Urinary bladder (tissue), 4 donors: ENCODE data around the gene UIMC1. TPM values are rescaled to one million over a fixed set of nuclear protein-coding genes. Genes with fewer than 3 reads are reported as not detected.

Experiments
- DNase-seq: peaks from one replicate; pipeline ENCODE4 v3.0.0-alpha.2; 2015; ENCODE audit errors: extremely low spot score
- H3K27ac ChIP-seq: one replicate; pipeline ENCODE4 v1.5.1; 2013; ENCODE audit warnings: low read depth, mild to moderate bottlenecking, moderate library complexity
- H3K36me3 ChIP-seq: one replicate; pipeline ENCODE4 v1.6.1; 2013; ENCODE audit warnings: mild to moderate bottlenecking, moderate library complexity; ENCODE audit not compliant: insufficient read depth
- H3K4me1 ChIP-seq: one replicate; pipeline ENCODE4 v1.6.1; 2013; ENCODE audit warnings: mild to moderate bottlenecking, moderate library complexity; ENCODE audit not compliant: insufficient read depth
- H3K4me3 ChIP-seq: one replicate; pipeline ENCODE4 v1.5.1; 2013; ENCODE audit warnings: low read depth, low read length
- WGBS: extraction: QIAGEN DNeasy Blood & Tissue Kit; methylation state at CpG from one replicate; pipeline ENCODE4 v1.1.7; 2013; 5-methylcytosine and 5-hydroxymethylcytosine counted together
- polyA plus RNA-seq: library from polyadenylated mRNA; stranded (reverse); fragments of 200-250 nt; gene quantifications from one replicate; pipeline ENCODE4 v1.2.3, GENCODE V29; 2013
- total RNA-seq: library from RNA; depleted of rRNA; stranded (reverse); fragments of >200 nt; gene quantifications from one replicate; pipeline ENCODE4 v1.2.3, GENCODE V29; 2014
- donor health status: healthy with polysubstance abuse.
- donor health status: healthy.

UIMC1 gene
- total and polyA plus RNA-seq, 2 donors, result 36.3 to 48.9 TPM

DNA sequence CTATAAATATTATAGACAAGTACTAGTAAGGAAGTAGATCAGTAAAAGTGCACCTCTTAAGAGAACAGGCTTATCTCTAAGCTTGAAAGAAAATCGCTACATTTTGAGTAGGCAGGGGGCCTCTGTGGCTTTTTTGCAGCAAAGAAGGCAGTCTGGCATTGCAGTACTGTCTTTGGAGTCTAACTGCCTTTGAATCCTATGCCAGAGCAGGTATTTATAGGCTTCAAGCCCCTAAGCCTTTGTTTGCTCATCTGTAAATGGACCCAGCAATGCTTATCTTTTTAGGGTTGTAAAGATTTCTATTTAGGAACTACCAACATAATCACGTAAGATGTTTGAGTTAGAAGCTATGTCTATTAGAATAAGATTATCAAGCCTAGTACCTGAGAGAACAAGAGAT, 83.8 kb downstream of the UIMC1 start:
- no peaks in the 10 kb centered on the region for H3K4me1 ChIP-seq
- DNase-seq, result no peak
- 68% methylated on average over 2 of the region's 2 CpGs for WGBS

DNA sequence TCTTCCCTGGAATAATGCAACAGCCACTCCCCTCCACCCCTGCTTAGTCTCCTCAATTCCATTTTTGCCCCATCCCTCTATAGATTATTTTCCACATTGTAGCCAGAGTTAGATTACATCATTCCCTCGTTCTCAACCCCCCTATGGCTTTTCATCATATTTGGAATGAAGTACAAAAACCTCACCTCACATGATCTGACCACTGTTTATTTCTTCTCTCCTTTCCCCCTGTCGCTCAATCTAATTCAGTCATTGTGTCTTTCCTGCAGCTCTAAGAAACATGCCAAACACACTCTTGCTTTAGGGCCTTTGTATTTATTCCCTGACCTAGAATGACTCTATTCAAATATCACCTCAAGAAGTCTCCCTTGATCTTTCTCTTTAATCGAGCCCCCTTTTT, 84.9 kb downstream of the UIMC1 start:
- H3K4me1 ChIP-seq, result no peaks in the 10 kb centered on the region
- 76% methylated on average over 3 of the region's 3 CpGs for WGBS
- H3K36me3 ChIP-seq, result peaks cover 3% of the 10 kb centered on the region
- H3K4me3 ChIP-seq, result no peak overlapping the region
- DNase-seq, result no peak
- no peak overlapping the region for H3K27ac ChIP-seq

More for the DNA sequence above, 83.8 kb downstream of the UIMC1 start:
- H3K36me3 ChIP-seq, result peaks cover 3% of the 10 kb centered on the region
- no peak overlapping the region for H3K27ac ChIP-seq
- no peak overlapping the region for H3K4me3 ChIP-seq

DNA sequence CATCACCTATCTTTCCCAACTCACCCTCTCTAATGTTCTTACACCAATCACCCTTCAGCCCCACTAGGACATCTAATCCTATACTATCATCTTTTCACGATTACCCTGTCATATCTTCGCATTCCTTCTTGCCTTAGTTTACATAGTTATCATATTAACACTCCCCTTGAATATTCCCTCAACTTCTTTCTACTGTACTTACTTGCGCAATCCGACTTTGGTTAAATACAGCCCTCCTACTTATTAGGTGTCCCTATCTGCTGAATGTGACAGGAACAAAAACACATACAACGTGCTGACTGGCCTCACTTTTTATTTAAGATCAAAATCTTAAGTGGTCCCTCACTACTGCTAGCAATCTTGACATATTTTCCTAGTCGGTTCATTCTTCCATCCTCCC, 88.0 kb downstream of the UIMC1 start:
- Histone ChIP-seq H3K4me3 (no peak overlapping the region), H3K4me1 (no peaks in the 10 kb centered on the region), H3K36me3 (peaks cover 3% of the 10 kb centered on the region), H3K27ac (no peak overlapping the region)
- no peak for DNase-seq
- 78% methylated on average over 6 of the region's 6 CpGs for WGBS

DNA sequence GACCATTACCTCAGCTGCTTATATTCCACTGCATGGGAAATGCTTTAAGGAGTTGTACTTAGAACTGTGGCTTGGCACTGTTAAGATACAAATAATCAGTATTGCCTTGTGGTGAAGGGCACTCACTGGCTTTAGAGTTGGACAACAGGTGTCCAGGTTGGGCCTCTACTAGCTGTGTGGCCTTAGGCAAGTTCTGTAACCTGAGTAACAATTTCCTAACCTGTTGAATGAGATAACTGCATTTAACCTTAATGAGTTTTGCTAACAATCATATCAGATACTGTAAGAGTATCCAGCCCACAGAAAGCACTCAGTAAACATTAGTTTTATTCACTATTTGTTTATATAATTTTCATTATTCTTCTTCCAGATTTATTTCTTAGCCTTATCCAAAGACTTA, 90.2 kb downstream of the UIMC1 start:
- no peaks in the 10 kb centered on the region for H3K4me1 ChIP-seq
- H3K27ac ChIP-seq, result no peak overlapping the region
- H3K4me3 ChIP-seq, result no peak overlapping the region
- peaks cover 3% of the 10 kb centered on the region for H3K36me3 ChIP-seq
- DNase-seq, result no peak

DNA sequence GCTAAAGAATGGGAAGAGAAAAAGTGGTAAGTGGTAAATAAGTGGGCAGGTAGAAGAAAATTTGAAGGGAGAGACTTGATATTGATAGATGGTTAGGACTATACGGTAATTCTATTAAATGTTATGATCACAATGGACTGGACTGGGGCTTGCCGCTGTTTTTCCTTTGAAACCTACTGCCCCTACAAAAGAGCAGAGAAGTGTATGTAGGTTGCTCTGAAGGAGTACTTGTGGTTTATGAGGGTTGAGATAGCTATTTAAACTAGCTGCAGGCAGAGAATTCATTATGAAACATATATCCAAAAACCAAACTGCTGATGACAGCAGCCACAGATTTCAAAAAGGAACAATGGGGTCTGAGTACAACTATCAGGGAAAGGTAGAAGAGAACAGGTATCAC, 90.7 kb downstream of the UIMC1 start:
- WGBS, result 96% methylated on average over 2 of the region's 2 CpGs
- DNase-seq, result no peak
- Histone ChIP-seq H3K4me3 (no peak overlapping the region), H3K36me3 (peaks cover 3% of the 10 kb centered on the region), H3K27ac (no peak overlapping the region), H3K4me1 (no peaks in the 10 kb centered on the region)

DNA sequence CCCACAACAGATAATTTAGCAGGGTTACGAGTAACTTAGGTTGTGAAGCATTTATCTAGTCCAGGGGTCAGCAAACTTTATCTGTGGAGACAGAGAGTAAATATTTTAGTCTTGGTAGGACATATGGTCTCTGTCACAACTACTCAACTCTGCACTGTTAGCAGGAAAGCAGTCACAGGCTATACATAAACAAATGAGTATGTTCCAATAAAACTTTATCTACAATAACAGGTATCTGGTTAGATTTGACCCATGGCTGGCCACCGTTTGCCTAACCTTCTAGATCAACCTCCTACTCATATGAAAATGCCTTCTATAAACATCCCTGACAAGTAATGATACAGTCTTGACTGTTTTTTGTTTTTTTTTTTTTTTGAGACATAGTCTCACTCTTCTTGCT, 94.5 kb downstream of the UIMC1 start:
- H3K4me3 ChIP-seq, result no peak overlapping the region
- no peaks in the 10 kb centered on the region for H3K4me1 ChIP-seq
- WGBS, result 38% methylated on average over 2 of the region's 2 CpGs
- peaks cover 3% of the 10 kb centered on the region for H3K36me3 ChIP-seq
- no peak overlapping the region for H3K27ac ChIP-seq
- DNase-seq, result no peak

DNA sequence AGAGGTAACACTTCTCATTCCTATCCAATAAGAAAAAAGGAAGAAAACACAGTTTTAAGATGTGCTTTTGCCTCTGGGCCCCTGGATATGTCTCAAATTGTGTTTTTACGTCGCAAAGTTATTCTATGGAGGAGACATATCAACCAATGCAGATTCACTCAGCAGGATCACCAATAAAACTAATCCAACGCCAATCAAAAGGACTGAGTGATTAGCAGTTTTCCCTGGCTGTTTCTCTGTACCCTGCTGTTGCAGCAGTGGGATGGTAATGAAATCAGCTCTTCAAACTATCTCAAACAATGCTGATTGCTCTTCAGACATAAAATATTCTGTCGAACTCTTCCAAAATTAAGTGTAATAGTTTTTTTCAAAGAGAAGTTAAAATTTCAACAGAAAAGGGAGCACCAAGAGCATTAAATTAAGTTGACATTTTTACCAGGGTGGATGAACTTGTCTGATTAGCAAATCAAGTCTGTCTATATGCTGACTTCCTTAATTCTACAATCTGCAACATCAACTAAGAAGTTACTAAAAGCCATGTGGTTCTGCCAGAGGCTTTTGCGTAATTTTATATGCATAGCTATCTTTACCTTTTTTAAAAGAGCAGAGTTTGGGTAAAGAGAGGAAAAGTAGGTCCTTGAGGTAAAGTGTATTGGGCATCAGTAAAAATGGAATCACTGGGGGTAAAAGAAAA, 97.8 kb downstream of the UIMC1 start:
- no peak overlapping the region for H3K4me3 ChIP-seq
- no peak for DNase-seq
- WGBS, result 79% methylated on average over 5 of the region's 5 CpGs
- H3K27ac ChIP-seq, result no peak overlapping the region
- peaks cover 3% of the 10 kb centered on the region for H3K36me3 ChIP-seq
- H3K4me1 ChIP-seq, result no peaks in the 10 kb centered on the region

DNA sequence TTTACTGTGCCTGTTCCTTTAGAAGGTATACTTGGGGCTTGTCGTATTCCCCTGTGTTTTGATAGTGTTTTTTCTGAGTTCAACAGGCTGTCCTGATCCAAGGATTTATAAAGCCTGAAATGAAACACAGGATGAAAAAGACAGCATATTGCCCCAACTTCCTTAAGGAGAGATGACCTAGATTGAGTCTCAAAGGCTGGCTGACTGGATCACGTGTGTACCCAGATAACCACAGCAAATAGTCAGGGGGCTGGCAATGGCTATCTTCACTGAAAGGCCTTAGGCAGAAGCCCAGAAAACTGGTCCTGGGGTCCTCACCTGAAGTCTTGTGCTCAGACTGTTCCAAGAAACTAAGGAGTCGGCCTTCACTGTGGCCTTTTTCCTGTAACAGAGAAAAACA, 99.8 kb downstream of the UIMC1 start:
- no peaks in the 10 kb centered on the region for H3K4me1 ChIP-seq
- H3K27ac ChIP-seq, result no peak overlapping the region
- H3K4me3 ChIP-seq, result no peak overlapping the region
- WGBS, result 81% methylated on average over 3 of the region's 3 CpGs
- H3K36me3 ChIP-seq, result peaks cover 2% of the 10 kb centered on the region
- DNase-seq, result no peak

DNA sequence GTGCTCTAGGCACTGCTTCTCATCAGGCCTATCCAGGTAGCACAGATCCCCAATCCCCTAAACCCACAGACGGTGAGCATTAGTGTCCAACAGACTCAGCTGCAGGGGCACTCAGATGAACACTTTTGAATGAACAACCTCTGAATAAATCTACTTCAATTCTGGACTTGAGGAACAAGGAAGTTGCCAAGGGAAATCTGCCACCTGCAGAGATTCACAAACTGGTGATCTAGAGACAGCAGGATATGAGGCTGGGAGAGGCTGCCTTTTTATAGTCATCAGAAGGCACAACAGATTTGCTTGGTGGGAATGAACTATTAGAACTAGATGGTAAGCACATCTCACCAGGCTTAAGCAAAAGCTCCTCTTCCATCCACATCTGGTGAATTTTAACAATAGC, 100.5 kb downstream of the UIMC1 start:
- Histone ChIP-seq H3K4me3 (no peak overlapping the region), H3K27ac (no peak overlapping the region), H3K4me1 (no peaks in the 10 kb centered on the region), H3K36me3 (peaks cover 2% of the 10 kb centered on the region)
- 94% methylated on average over 1 of the region's 1 CpG for WGBS
- no peak for DNase-seq

DNA sequence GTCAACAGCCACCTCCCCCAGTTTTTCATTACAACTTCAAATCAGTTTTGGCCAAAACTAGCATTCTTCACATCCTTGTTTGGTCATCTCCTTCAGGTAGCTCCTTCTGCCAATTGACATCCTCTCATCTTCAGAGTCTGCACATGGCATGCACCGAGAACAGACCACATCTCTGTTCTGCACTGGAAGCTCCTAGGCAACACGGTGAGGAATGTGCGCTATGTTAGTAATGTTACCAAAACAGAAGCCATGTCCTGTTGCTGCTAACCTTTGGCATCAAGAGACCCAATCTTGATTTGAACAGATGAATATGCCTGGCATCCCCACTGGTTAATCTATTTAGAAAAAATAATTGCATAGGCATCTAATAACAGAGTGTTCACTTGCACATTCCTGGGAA, 102.3 kb downstream of the UIMC1 start:
- 86% methylated on average over 3 of the region's 3 CpGs for WGBS
- no peak overlapping the region for H3K27ac ChIP-seq
- peaks cover 2% of the 10 kb centered on the region for H3K36me3 ChIP-seq
- H3K4me3 ChIP-seq, result no peak overlapping the region
- DNase-seq, result no peak
- no peaks in the 10 kb centered on the region for H3K4me1 ChIP-seq

DNA sequence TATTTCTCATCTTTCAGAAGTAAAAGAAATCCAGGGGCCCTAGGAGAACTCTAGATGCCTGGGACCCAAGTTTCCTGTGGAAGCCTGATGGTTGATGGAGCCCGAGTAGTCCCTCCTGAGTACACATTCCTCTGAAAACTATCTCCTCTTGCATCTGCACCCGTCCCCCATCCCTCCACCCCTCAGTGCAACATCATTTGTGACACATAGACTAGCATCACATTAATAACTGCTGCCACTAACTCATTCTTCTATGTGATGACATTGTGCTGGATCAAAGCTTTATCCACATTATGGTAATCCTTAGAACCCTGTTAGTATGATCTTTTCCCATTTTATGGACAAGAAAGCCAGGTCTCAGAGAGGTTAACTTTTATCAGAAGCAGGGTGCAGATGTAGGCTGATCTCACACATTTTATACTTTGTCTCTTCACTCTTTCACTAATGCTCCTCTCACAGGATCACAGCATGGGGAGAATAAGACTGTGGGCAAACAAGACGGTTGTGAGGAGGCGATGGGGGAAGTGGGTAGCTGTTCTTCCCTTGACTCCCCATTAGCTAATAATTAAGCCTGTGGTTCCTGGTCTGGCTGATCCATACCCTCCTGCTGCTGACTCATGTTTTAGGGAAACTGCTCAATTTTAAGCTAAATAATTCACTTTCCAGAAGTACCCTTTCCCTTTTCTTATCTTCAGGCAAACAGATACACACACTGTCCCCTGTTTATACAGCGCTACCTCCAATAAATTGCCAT, 103.5 kb downstream of the UIMC1 start:
- peaks cover 2% of the 10 kb centered on the region for H3K36me3 ChIP-seq
- no peak overlapping the region for H3K27ac ChIP-seq
- no peak for DNase-seq
- no peaks in the 10 kb centered on the region for H3K4me1 ChIP-seq
- 86% methylated on average over 5 of the region's 5 CpGs for WGBS
- no peak overlapping the region for H3K4me3 ChIP-seq

DNA sequence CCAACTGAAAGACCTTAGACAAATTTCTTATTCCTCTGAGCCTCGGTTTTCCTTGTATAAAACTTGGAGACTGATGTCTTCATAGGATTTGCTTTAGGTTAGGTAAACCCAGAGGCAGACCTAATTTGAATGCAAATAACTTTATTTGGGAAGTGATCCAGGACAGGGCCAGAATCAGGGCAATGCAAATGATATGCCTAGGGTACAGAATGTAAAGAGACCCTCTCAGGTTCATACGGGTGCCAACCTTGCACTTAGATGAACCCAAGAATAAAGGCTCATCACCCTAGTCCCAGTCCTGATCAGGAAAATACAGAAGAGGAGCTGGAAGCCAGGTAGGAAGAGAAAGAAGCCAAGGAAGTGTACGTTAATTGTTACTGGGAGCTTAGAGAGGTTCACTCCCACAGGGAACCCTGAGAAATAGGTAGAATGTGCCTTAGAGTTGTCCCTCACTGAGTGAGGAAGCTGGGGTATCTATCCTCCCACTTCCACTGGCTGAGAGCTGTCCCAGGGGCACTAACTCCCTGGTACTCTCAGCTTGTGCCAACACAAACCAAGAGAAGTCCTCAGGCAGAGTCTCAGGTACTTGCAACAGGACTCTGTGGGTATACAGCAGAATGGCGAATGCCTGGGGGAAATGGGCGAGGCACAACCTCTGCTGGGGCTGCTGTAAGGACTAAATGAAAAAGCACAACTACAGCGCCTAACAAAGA, 104.3 kb downstream of the UIMC1 start:
- DNase-seq, result no peak
- H3K27ac ChIP-seq, result no peak overlapping the region
- WGBS, result 82% methylated on average over 6 of the region's 6 CpGs
- H3K36me3 ChIP-seq, result peaks cover 2% of the 10 kb centered on the region
- H3K4me3 ChIP-seq, result no peak overlapping the region
- H3K4me1 ChIP-seq, result no peaks in the 10 kb centered on the region

DNA sequence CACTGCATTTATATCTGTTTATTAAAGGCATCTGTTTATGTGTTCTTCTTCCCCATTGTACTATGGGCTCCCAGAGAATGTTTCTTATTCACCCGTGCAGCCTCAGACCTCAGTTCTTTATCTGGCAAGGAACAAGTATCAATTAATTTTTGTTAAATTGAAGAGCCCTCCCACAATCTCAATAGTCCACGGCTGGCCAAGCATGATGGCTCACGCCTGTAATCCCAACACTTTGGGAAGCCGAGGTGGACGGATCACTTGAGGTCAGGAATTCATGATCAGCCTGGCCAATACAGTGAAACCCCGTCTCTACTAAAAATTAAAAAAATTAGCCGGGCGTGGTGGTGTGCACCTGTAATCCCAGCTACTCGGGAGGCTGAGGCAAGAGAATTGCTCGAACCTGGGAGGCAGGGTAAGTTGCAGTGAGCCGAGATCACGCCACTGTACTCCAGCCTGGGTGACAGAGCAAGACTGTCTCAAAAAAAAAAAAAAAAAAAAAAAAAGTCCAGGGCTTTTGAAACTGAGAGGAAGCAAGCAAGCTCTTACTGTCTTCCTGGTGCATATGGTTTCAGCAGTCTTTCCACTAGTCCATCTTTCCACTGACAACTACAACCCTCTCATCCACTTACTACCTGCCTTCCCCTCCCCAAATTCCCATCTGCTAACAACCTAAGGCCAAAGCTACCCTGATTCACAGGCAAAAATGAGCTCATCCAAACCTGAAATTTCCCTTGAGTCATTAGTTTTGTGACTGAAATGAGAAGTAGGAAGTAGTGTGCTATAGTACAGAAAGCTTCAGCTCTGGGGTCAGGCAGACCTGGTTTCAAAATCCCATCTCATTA, 105.1 kb downstream of the UIMC1 start:
- H3K36me3 ChIP-seq, result peaks cover 2% of the 10 kb centered on the region
- H3K4me1 ChIP-seq, result no peaks in the 10 kb centered on the region
- no peak for DNase-seq
- H3K27ac ChIP-seq, result no peak overlapping the region
- WGBS, result 89% methylated on average over 12 of the region's 12 CpGs
- H3K4me3 ChIP-seq, result no peak overlapping the region
